SJCRH30 (cell line): ENCODE measurements around the gene CPED1. TPM values are rescaled to one million over a fixed set of nuclear protein-coding genes. Genes with fewer than 3 reads are reported as not detected.
"Not testable (repeated sequence)": the region's sequence is repeated elsewhere in the genome, so short reads cannot be mapped to it uniquely, and the experiment has no call there.

Experiments
- DNase-seq, 2 experiments: peaks; one replicate each; pipeline ENCODE4 v3.0.0-alpha.2; 2015 to 2020
- H3K27ac ChIP-seq: fragments of 250-450 bp; sonication (Bioruptor Pico); 2 replicates; pipeline ENCODE4 v1.5.1; 2020; ENCODE audit warnings: mild to moderate bottlenecking, moderate library complexity
- H3K27me3 ChIP-seq: fragments of 250-450 bp; sonication (Bioruptor Pico); 2 replicates; pipeline ENCODE4 v1.5.1; 2020; ENCODE audit warnings: mild to moderate bottlenecking, moderate library complexity
- H3K36me3 ChIP-seq: fragments of 250-450 bp; sonication (Bioruptor Pico); 2 replicates; pipeline ENCODE4 v1.5.1; 2020; ENCODE audit warnings: mild to moderate bottlenecking, moderate library complexity
- H3K4me1 ChIP-seq: fragments of 250-450 bp; sonication (Bioruptor Pico); 2 replicates; pipeline ENCODE4 v1.5.1; 2020; ENCODE audit warnings: mild to moderate bottlenecking, moderate library complexity
- H3K4me3 ChIP-seq: fragments of 250-450 bp; sonication (Bioruptor Pico); 2 replicates; pipeline ENCODE4 v1.5.1; 2020; ENCODE audit warnings: mild to moderate bottlenecking, moderate library complexity
- H3K9me3 ChIP-seq: fragments of 250-450 bp; sonication (Bioruptor Pico); replicated peaks from 2 replicates; pipeline ENCODE4 v1.5.1; 2020; ENCODE audit warnings: mild to moderate bottlenecking, moderate library complexity
- total RNA-seq: library from RNA; depleted of rRNA; stranded (reverse); fragments of >200 nt; shearing (Covaris generic); gene quantifications from 2 replicates; pipeline ENCODE4 v1.2.3, GENCODE V29; 2014

CPED1 gene
- total RNA-seq, 1 experiment from 2014 or later: 4.4 TPM

DNA sequence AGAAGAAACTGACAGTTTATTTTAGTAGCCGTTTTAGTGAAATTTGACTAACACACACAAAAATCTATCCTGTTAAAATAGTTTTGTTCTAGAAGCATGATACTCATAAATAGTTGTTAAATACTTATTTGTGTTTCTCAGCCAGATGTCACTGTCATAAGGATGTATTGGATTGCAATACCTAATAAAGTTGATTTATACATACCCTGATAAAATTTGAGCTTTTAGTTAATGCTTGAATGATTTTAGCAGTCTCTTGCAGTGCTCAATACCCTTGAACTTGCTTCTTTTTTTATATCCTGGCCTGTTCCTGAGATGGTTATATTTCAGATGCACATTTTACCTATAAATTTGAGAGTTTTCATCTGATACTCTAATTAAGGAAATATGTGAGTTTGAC is 27.8 kb upstream of the CPED1 start:
- no peak for DNase-seq
- Histone ChIP-seq H3K9me3 (no peaks in the 10 kb centered on the region), H3K27ac (no peak overlapping the region), H3K4me3 (no peak overlapping the region), H3K36me3 (peaks cover 35% of the 10 kb centered on the region), H3K4me1 (no peaks in the 10 kb centered on the region), H3K27me3 (no peaks in the 10 kb centered on the region)

GRCh38 chr7:120961638-120962173 is 26.8 kb upstream of the CPED1 start:
- Histone ChIP-seq H3K27ac (no peak overlapping the region), H3K9me3 (no peaks in the 10 kb centered on the region), H3K27me3 (no peaks in the 10 kb centered on the region), H3K36me3 (peaks cover 27% of the 10 kb centered on the region), H3K4me1 (no peaks in the 10 kb centered on the region), H3K4me3 (no peak overlapping the region)
- DNase-seq: no peak

GRCh38 chr7:120964088-120964487 is 24.4 kb upstream of the CPED1 start:
- H3K27ac ChIP-seq: no peak overlapping the region
- no peak for DNase-seq
- H3K36me3 ChIP-seq: peaks cover 29% of the 10 kb centered on the region
- no peaks in the 10 kb centered on the region for H3K9me3 ChIP-seq
- H3K4me3 ChIP-seq: no peak overlapping the region
- H3K4me1 ChIP-seq: no peaks in the 10 kb centered on the region
- H3K27me3 ChIP-seq: no peaks in the 10 kb centered on the region

DNA sequence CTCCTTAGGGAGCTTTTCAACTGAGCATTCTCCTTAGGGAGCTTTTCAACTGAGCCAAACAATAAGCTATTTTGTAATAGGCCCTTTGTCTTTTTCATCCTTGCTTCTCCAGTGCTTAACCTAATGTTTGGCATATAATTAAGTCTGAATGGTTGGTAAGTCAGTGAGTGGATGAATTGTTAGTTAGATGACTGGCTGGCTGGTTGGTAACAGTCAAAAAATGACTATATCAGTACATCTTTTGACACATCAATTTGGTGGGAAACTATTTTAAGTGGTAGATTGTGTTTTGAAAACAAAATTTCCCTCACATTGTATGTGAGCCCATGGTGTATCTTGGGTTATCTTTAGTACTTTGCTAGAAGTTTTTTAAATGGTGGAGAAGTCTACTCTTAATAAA is 21.6 kb upstream of the CPED1 start:
- H3K36me3 ChIP-seq: peaks cover 53% of the 10 kb centered on the region
- no peaks in the 10 kb centered on the region for H3K4me1 ChIP-seq
- no peak overlapping the region for H3K27ac ChIP-seq

GRCh38 chr7:120973849-120974248 is 14.7 kb upstream of the CPED1 start:
- H3K36me3 ChIP-seq: peaks cover 70% of the 10 kb centered on the region
- DNase-seq: no peak

More for the DNA sequence above, 21.6 kb upstream of the CPED1 start:
- Histone ChIP-seq H3K9me3 (no peaks in the 10 kb centered on the region), H3K27me3 (no peaks in the 10 kb centered on the region), H3K4me3 (no peak overlapping the region)
- no peak for DNase-seq

DNA sequence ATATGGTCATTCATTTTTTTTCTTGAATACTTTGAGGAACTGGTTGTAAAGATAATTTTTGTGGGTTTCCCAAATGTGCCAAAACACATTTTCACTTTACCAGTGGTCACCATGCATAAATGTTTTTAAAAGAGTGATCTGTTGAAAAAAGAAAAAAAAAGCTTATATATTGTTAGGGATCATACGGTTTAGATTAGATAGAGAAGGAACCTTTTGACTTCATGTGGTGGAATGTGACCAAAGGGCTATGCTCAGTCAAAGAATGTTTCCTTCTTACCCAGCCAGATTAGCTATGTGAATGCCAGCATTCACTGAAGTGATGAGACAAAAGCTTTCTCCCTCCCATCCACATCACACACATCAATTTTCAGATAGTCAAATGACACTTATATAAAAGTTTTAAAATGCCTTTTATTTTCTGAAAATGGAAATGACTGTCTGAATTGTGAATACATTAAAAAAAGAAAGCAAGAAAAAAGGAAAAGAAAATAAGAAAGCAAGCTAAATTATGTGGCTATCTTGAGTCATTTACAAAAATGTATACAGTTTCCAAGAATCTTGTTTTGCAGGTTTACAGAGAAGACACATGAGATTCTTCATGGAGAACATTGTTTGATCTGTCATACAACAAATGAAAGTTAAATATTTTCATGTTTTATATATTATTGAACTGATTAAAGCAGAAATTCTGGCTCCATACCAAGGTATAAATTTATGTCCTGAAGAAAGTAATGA is 8.6 kb upstream of the CPED1 start:
- H3K9me3 ChIP-seq: no peaks in the 10 kb centered on the region
- no peaks in the 10 kb centered on the region for H3K27me3 ChIP-seq
- peaks cover 17% of the 10 kb centered on the region for H3K36me3 ChIP-seq
- DNase-seq: no peak
- no peak overlapping the region for H3K27ac ChIP-seq
- no peak overlapping the region for H3K4me3 ChIP-seq
- H3K4me1 ChIP-seq: no peaks in the 10 kb centered on the region; the same call in 1 of the 2 replicates

More at GRCh38 chr7:120973849-120974248, 14.7 kb upstream of the CPED1 start:
- H3K27ac ChIP-seq: no peak overlapping the region
- no peaks in the 10 kb centered on the region for H3K27me3 ChIP-seq
- no peak overlapping the region for H3K4me3 ChIP-seq
- H3K9me3 ChIP-seq: no peaks in the 10 kb centered on the region
- H3K4me1 ChIP-seq: no peaks in the 10 kb centered on the region

- H3K4me3 ChIP-seq: no peak overlapping the region
- DNase-seq: no peak
- no peak overlapping the region for H3K27ac ChIP-seq
- no peaks in the 10 kb centered on the region; the same call in 1 of the 2 replicates for H3K4me1 ChIP-seq
- H3K9me3 ChIP-seq: no peaks in the 10 kb centered on the region
- no peaks in the 10 kb centered on the region for H3K27me3 ChIP-seq
- peaks cover 8% of the 10 kb centered on the region for H3K36me3 ChIP-seq
Observed at GRCh38 chr7:120981117-120981516, 7.4 kb upstream of the CPED1 start.

DNA sequence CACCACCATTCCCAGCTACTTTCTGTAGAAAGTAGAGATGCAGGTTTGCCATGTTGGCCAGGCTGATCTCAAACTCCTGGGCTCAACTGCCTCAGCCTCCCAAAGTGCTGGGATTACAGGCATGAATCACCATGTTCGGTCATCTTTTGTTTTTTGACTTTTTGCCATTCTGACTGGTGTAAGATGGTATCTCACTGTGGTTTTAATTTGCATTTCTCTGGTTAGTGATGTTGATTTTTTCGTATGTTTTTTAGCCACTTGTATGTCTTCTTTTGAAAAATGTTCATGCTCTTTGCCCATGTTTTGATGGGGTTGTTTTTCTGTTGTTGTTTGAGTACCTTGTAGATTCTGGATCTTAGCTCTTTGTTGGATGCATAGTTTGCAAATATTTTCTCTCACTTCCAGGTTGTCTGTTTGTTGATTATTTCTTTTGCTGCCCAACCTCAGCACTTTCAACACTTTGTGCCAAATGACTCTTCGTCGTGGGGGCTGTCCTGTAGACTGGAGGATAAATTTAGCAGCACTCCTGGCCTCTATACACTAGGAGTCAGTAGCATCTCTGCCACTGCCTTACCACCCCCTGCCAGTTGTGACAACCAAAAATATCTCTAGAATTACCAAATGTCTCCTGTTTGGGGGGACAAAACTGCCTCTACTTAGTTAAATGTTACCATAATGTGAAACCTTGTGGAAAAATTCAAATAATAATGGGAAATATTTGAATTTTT is 6.5 kb upstream of the CPED1 start:
- Histone ChIP-seq H3K27me3 (no peaks in the 10 kb centered on the region), H3K27ac (no peak overlapping the region), H3K36me3 (no peaks in the 10 kb centered on the region), H3K9me3 (no peaks in the 10 kb centered on the region), H3K4me1 (no peaks in the 10 kb centered on the region; the same call in 1 of the 2 replicates), H3K4me3 (no peak overlapping the region)
- no peak for DNase-seq

DNA sequence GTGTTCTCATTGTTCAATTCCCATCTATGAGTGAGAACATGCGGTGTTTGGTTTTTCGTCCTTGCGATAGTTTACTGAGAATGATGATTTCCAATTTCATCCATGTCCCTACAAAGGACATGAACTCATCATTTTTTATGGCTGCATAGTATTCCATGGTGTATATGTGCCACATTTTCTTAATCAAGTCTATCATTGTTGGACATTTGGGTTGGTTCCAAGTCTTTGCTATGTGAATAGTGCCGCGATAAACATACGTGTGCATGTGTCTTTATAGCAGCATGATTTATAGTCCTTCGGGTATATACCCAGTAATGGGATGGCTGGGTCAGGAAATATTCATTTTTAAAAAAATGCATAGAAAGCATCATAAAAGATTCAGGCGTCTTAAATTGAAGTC is 4.9 kb upstream of the CPED1 start:
- H3K27ac ChIP-seq, H3K27me3 ChIP-seq, DNase-seq, H3K36me3 ChIP-seq, H3K4me3 ChIP-seq, H3K9me3 ChIP-seq, H3K4me1 ChIP-seq: not testable (repeated sequence)

GRCh38 chr7:120984406-120984805 is 4.1 kb upstream of the CPED1 start:
- Histone ChIP-seq H3K27ac (no peak overlapping the region), H3K36me3 (no peaks in the 10 kb centered on the region), H3K9me3 (no peaks in the 10 kb centered on the region), H3K4me1 (no peaks in the 10 kb centered on the region; the same call in 1 of the 2 replicates), H3K4me3 (no peak overlapping the region), H3K27me3 (no peaks in the 10 kb centered on the region)
- no peak for DNase-seq

- Histone ChIP-seq H3K36me3 (no peaks in the 10 kb centered on the region), H3K27ac (no peak overlapping the region), H3K27me3 (no peaks in the 10 kb centered on the region), H3K4me1 (peaks cover 3% of the 10 kb centered on the region; the same call in 1 of the 2 replicates), H3K4me3 (no peak overlapping the region), H3K9me3 (no peaks in the 10 kb centered on the region)
- DNase-seq: no peak
Observed at GRCh38 chr7:120985130-120985758, 3.3 kb upstream of the CPED1 start.

- no peaks in the 10 kb centered on the region for H3K27me3 ChIP-seq
- no peak overlapping the region for H3K4me3 ChIP-seq
- H3K36me3 ChIP-seq: no peaks in the 10 kb centered on the region
- no peaks in the 10 kb centered on the region for H3K9me3 ChIP-seq
- H3K27ac ChIP-seq: no peak overlapping the region
- DNase-seq: no peak
- peaks cover 3% of the 10 kb centered on the region; the same call in 1 of the 2 replicates for H3K4me1 ChIP-seq
Observed at GRCh38 chr7:120985839-120986238, 2.7 kb upstream of the CPED1 start.

DNA sequence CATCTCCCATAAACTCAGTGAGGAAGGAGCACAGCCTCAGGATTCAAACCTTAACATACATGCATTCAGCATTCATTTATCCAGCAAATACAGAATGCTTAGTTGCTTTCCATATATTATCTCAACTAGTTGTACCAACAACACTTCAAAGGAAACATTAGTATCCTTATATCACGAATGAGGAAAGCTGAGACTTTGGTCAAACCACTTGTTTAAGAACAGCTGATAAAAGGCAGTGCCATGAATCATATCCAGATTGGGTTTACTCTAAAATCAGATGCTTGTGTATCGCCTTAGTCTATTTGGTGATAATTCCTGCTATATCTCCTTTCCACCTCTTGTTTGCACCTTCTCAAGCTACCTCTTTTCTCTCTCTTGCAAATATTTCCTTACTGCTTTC is 1.9 kb upstream of the CPED1 start:
- Histone ChIP-seq H3K27me3 (no peaks in the 10 kb centered on the region), H3K36me3 (no peaks in the 10 kb centered on the region), H3K4me3 (no peak overlapping the region), H3K27ac (no peak overlapping the region), H3K4me1 (peaks cover 5% of the 10 kb centered on the region; the same call in 1 of the 2 replicates), H3K9me3 (no peaks in the 10 kb centered on the region)
- DNase-seq: no peak

DNA sequence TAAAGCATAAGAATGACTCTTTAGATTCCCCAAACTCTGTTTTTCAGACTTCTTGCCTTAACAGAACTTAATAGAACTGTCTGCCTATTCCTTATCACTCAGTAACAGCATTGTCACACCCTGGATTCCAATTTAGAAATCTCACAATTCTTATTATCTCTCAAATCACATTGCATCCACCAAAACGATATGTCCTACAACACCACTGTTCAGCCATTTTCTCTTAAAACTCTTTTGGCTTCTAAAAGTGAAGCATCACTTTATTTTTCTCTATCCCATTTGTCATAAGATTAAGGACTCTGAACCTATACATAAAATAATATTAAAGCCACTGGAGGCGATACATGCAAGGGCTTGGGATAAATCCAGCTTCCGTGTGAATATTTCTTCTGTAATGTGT is 1.2 kb upstream of the CPED1 start:
- H3K27ac ChIP-seq: no peak overlapping the region
- H3K9me3 ChIP-seq: no peaks in the 10 kb centered on the region
- no peaks in the 10 kb centered on the region for H3K36me3 ChIP-seq
- DNase-seq: no peak
- no peak overlapping the region; the same call in 1 of the 2 replicates for H3K4me3 ChIP-seq
- H3K27me3 ChIP-seq: no peaks in the 10 kb centered on the region
- 0 out of 2 replicates have a peak, but pooled peaks cover 7% of the 10 kb centered on the region for H3K4me1 ChIP-seq
